Stimulated activated CD8-positive, alpha-beta memory T cell treated with anti-CD3 and anti-CD28 coated beads, Interleukin-12 subunit alpha, Interleukin-12 subunit beta, amount 100 ng/mL, for 24 hours (primary cell): Measurements from ENCODE around the gene TMEM82.

Experiments
- DNase-seq: peaks from one replicate; pipeline ENCODE4 v3.0.0-alpha.2; 2020; ENCODE audit errors: extremely low read depth

Gene TMEM82

DNA sequence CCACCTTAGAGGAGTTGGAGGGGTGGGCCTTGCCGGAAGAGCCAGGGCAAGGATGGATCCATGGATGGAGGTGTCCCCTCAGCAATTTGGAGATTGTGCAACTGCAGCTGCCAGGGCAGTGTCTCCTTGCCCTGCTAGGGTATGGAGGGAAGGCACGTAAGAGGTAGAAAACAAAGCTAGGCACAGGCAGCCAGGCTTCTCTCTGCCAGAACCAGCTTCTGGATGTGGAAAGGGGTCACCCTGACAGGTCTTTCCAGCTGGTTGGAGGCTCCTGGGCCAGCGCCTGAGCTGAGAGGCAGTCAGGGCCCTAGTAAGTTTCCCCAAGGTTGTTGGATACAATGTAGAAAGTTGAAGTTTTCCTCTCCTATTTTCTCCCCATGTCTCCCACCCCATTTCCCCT is 21.4 kb upstream of the TMEM82 start:
- DNase-seq: no peak

DNA sequence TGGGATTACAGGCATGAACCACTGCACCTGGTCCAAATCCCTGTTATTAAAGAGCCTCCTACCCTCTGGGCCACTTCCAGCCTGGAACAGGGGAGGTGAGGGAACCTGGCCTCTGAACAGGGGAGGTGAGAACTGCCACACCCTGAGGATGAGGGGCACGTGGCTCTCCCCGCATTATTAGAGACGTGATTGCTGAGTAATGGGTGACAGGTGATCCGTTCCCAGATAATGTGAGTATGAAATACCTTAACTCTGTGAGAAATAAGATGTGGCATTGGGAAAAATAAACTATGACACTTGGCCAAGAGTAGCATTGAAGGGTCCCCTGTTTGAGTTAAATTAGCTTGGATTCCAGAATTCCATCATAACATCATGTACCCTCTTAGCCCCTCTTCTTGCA is 19.9 kb upstream of the TMEM82 start:
- DNase-seq: no peak

DNA sequence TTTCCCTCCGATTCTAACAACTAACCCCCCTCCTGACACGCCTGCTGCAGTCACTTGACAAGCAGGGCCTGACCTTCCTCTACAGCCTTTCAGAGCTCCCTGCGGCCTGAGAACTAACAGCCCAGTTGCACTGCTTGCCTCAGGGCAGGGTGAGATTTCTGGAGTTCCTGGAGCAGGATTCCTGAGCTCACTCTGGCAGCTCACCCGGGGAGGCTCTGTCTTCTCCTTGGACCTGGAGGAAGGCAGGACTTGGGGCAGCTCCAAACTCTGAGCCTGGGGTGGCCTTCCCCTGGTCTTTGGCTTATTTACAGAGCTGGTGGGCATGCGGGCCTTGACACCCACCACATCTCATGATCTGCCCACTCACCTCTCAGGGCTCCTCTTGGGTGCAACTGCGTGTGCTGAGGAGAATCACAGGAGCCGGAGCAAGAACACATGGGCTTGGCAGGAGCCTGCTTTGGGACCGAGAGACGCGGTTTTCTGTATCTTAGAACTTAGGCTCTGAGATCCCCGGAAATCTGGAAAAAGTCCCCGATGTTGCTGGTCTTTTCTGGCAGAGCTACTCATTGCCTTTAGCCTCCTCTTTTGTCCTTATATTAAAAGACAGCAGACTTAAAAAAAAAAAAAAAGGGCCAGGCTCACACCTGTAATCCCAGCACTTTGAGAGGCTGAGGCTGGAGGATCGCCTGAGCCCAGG is 19.3 kb upstream of the TMEM82 start:
- DNase-seq: no peak

DNA sequence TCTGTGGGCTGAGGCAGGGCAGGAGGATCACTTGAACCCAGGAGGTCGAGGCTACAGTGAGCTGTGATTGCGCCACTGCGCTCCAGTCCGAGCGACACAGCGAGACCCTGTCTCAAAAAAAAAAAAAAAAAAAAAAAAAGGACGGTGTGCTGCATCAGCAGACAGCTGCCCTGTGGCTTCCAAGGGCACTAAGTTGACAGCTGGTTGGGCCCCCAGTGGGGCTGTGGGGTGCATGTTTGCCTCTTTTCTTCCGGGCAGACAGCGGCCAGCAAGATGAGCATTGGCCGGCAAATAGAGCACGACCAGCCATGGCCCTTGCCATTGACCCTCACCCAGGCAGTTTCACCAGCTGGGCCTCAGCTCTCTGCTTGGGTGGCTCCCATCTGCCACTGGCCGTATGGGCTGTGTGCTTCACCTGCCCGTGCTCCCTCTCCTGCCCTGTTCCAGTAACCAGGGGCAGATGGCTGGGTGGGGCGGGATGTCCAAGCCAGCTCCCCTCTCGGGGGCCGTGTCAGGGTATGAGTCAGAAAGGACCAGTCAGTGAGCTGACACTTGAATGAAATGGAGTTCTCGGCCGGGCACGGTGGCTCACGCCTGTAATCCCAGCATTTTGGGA is 18.6 kb upstream of the TMEM82 start:
- no peak for DNase-seq

DNA sequence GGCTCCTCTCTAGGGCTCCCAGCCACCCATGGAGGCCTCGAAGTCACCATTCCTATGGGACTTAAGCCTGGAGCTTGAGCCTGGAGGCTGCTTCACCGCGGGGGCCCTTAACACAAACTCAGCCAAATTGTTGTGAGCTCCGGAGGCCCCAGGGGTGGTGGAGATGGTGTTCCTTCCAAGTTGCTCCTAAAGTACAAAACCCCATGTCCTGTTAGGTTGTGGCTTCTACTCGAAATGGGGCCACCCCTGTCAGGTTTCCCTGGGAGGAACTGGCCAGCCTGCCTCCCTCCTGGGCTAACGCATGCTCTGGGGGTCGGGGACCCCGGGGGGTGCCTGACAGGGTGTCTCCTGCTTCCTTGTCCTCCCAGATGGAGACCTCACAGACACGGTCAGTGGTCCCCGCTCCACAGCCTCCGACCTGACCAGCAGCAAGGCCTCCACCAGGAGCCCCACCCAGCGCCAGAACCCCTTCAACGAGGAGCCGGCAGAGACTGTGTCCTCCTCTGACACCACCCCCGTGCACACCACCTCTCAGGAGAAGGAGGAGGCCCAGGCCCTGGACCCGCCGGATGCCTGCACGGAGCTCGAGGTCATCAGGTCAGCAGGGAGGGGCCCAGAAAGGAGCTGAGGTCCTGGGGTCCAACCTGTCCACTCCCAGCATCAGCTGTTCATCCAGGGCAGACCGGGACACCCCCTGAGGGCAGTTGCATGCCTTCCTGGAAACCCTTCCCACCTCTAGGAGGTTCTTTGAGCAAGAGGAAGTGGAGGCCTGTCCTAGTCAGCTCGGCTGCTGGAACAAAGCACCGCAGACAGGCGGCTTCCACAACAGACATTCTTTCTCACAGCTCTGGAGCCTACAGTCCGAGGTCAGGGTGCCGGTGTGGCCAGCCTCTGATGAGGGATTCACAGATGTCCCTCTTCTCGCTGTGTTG is 17.1 kb upstream of the TMEM82 start:
- DNase-seq: no peak

DNA sequence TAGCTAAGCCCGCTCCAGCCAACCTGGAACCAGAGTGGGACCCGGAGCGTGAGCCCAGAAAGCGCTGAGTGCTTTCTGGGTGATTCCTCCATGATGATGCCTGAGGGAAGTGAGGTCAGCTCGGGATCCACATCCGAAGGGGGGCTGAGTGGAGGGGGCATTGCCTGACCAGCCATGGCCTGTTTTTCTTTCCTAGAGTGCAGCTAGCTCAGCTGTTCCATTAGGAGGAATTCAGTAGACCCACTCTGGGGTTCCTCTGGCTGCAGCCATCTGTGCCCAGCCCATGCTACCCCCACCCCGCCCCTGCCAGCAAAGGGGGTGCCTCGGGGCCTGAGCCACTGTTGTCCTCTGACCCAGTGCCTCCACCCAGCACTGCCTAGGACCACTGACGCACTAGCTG is 15.8 kb upstream of the TMEM82 start:
- no peak for DNase-seq

DNA sequence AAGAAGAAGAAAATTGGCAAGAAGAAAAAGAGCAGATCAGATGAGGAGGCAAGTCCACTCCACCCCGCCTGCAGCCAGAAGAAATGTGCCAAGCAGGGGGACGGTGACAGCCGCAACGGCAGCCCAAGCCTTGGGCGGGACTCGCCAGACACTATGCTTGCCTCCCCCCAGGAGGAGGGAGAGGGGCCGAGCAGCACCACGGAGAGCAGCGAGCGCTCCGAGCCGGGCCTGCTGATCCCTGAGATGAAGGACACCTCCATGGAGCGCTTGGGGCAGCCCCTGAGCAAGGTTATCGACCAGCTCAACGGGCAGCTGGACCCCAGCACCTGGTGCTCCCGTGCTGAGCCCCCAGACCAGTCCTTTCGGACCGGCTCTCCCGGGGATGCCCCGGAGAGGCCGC is 15.3 kb upstream of the TMEM82 start:
- no peak for DNase-seq

DNA sequence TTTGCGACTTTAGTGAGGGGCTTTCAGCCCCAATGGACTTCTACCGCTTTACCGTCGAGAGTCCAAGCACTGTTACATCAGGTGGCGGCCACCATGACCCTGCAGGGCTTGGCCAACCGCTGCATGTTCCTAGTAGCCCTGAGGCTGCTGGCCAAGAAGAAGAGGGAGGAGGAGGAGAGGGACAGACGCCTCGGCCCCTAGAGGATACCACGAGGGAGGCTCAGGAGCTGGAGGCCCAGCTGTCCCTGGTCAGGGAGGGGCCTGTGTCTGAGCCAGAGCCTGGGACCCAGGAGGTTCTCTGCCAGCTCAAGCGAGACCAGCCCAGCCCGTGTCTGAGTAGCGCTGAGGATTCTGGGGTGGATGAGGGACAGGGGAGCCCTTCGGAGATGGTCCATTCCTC is 14.9 kb upstream of the TMEM82 start:
- no peak for DNase-seq

DNA sequence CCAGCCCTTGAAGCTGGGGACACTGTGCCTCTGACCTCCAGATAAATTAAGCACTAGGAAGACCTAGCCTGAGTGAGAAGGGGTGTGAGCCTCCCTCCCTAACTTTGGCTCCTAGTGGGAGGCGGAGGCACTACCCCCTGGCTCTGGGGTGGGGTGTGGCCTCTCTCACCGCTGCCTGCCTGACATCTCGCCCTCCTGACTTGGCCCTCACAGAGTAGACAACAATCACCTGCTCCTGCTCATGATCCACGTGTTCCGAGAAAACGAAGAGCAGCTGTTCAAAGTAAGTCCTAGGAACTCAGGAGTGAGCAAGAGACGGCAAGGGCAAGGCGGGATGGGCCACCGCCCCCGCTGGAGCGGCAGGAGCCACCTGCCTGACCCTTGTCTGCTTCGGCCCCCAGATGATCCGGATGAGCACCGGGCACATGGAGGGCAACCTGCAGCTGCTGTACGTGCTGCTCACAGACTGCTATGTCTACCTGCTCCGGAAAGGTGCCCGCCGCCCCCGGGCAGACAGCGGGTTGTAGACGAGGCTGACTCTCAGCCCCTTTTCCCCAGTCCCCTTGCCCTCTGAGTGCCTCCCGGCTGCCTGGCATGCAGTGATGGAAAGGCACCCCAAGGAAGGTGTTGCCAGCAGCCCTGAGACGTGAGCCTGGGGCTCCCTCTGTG is 14.3 kb upstream of the TMEM82 start:
- DNase-seq: no peak

DNA sequence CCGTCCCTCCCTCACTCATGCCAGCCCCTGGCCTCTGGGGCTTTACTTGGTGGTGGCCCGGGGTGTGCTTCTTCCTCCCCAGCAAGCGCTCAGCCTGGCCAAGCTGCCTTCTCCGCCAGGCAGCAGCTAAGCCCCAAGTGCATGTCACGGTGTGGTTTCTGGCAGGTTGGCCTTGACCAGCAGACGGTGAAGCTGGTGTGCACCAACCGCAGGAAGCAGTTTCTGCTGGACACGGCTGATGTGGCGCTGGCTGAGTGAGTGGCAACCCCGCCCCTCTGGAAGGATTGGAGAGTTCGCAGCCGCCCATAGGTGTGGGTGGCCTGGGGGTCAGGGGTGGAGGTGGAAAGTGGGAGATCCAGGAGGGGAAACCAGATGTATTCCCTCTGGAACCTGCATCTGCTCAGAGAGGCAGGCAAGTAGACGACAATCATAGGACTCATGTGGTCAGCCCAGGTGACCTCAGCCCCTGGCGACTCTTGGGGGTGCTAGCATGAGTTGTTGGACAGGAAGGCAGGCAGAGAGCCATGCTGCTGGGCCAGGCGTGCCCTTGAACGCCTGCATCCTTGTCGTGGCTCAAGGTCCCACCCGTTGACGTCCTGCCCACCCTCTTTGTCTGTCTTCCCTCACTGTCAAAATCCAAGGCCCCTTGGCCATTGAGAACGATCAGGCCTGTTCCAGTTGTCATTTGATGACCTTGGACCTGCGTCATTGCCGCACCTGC is 13.2 kb upstream of the TMEM82 start:
- DNase-seq: no peak

DNA sequence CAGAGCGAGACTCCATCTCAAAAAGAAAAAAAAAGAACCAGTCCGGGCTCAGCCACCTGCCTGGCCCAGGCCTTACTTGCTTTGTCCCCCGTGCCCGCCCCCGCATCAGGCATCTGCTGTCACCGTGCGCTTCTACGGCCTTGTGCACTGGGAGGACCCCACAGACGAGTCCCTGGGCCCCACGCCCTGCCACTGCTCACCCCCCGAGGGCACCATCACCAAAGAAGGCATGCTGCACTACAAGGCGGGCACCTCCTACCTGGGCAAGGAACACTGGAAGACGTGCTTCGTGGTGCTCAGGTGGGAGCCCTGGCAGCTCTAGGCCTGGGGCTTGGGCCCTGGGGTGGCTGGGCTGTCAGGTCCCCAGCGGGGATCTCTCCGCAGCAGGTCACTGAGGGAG is 11.9 kb upstream of the TMEM82 start:
- no peak for DNase-seq

DNA sequence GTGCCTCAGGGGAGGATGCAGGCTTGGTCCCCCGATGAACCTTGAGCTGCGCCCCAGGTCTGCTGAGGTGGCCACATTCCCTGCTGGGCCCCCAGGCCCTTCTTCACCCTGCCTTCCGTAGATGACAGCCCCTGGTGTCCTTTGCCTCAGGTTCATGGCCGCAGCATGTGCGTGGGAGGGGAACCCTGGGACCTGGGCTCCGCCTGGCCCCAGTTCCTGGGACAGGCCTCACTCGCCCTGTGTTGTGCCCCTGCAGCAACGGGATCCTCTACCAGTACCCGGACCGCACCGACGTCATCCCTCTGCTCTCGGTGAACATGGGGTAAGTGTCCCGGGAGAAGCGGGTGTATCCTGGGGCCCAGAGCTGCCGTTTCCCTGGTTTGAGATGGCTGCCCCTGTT is 11.4 kb upstream of the TMEM82 start:
- no peak for DNase-seq

DNA sequence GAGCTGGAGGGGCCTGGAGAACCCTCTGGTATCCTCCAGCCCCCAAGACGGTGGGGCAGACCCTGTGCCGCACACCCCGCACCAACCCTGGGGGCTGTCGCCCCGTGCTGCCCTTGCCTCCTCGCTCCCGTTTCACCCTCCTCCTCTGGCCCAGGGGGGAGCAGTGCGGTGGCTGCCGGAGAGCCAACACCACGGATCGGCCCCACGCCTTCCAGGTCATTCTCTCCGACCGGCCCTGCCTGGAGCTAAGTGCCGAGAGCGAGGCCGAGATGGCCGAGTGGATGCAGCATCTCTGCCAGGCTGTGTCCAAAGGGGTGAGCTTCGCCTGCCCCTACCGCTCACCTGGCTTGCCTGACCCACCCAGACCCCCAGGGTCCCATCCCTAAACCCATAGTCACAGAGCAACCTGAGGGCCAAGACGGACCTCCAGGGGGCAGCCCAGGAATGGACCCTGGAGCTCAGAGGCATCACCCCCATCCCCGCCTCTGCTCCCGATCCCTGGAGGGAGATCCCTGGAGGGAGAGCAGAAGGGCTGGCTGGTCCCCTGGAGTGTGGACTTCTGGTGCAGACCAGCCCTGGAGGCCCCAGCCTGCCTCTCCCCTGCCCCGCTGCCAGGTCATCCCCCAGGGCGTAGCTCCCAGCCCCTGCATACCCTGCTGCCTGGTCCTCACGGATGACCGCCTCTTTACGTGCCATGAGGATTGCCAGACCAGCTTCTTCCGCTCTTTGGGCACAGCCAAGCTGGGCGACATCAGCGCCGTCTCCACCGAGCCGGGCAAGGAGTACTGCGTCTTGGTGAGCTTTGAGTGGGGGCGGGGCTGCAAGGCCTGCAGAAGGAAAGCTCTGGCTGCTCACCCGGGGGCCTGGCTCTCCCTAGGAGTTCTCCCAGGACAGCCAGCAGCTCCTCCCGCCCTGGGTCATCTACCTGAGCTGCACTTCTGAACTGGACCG is 10.3 kb upstream of the TMEM82 start:
- no peak for DNase-seq

DNA sequence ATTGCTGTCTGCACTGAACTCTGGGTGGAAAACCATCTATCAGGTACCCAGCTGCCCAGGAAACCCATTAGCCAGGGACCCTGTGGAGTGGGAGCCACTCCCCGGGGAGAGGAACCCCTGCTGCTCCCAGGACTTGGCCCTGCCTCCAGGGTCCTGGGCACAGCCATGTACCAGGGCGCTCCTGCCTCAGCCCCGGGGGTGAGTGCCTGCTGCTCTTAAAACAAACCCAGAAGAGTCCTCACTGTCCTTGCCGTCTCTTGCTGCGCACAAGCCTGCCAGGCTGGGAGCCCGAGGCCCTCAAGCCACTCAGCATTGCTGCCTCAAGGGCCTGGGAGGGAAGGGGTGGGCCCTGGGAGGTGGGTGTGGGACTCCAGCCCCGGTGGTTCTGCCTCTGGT is 9.6 kb upstream of the TMEM82 start:
- DNase-seq: no peak

DNA sequence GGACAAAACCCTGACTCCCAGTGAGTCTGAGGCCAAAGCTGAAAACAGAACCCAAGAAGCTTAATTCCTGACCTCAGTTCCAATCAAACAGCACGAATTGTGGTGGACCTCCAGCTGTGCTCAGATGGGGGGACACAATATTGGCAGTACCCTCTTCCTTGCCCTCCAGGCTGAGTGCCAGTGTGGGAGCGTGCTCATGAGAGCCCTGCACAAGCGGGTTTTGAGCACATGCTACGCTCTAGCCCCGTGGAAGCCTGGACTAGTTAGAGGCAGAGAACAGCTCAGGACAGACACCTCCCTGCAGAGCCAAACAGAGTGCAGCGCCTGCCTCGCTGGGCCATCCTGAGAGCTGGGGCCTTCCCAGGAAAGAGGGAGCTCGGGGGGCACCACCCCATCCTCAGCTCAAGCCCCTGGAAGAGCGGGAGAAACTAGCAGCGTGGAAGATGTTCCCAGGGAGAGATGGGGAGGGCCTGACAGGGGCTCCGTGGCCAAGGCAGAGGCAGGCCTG is 9.0 kb upstream of the TMEM82 start:
- no peak for DNase-seq

DNA sequence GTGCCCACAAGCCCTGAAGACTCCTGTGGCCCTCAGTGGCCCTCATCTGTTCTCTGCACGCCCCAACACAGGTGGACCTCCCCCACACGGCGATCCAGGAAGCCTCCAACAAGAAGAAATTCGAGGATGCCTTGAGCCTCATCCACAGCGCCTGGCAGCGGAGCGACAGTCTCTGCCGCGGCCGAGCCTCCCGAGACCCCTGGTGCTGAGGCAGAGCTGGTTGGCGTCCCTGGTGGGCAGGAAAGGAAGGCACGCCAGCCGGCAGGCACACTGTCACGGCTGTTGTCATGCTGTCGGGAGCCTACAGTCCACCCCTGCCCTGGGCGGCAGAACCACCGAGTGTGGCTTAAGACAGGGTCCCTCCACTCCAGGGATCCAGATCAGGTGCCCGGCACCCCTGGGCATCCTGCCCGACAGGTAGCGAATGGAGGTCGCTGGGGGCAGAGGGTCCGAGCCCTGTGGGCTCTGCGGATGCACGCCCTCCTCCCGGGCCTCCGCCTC is 8.5 kb upstream of the TMEM82 start:
- DNase-seq: no peak

DNA sequence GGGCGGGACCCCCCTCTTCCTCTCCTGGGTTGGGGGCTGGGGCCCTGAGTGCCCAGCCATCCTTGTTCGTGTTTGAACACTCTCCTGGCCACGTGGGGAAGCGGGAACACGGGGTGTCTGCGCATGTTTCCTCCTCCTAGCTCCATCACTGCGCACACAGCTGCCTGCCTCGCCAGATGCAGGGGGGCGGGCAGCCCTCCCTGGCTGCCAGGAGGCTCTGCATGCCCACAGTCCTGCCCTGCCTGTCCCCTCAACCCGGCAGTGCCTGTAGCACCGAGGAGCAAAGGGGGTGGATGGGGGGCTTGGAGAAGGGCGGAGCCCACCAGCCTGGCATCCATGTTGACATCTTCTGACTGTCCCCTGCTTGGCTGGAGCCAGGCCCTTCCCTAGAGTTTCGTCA is 8.0 kb upstream of the TMEM82 start:
- no peak for DNase-seq

DNA sequence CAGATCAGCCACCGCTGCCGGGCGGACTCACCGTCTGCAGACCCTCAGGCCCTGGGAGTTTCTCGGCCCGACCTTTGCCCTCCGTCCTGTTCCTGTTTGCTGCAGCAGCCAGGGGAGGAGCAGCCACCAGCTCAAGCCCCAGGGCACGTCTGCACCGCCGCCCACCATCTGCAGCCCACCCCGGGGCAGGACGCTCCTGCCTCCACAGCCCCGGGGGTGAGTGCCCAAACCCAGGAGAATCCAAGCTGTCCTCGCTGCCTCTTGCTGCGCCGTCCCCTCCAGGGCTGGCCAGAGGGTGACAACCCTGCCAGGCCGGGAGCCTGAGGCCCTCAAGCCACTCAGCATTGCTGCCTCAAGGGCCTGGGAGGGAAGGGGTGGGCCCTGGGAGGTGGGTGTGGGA is 7.4 kb upstream of the TMEM82 start:
- no peak for DNase-seq

DNA sequence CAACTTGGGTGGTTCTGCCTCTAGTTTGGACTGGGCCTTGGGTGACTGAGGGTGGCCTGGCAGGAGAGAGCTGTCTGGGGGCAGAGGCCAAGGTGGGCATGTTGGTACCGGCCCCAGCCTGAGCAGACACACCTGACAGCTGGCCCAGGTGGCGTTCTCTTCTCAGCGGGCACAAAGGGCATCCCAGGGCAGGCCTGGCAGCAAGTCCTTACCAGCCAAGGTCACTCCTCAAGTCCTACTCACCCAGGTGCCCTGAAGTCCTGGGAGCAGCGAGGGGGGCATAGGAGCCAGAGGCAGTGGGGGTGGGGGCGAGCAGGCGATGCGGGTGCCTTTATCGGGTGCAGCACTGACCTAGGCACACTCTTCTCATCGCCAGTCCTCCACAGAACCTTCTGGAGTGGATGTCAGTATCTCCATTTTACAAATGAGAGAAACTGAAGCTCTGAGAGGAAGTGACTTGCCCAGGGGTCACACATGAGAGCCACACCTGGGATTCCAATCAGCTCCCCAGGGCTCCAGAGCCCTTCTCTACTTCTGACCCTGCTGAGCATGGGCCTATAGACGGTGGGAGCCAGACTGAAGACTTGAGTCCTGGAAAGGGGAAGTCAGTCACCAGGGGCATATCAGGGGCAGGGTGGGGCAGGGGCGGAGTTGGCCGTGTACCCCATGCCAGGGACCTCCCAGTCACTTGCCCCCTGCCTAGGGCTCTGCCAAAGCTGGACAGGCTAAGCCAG is 6.8 kb upstream of the TMEM82 start:
- DNase-seq: no peak
